LNCAP (cell line): Measurements from ENCODE around the gene RUBCNL.

ENCODE experiments used
- TF ChIP-seq, protein P1 (sequence below): fragments of 450-650 bp; IDR thresholded peaks from 2 replicates; pipeline ENCODE4 v1.5.1; 2017; ENCODE audit warnings: mild to moderate bottlenecking

The RUBCNL gene

DNA sequence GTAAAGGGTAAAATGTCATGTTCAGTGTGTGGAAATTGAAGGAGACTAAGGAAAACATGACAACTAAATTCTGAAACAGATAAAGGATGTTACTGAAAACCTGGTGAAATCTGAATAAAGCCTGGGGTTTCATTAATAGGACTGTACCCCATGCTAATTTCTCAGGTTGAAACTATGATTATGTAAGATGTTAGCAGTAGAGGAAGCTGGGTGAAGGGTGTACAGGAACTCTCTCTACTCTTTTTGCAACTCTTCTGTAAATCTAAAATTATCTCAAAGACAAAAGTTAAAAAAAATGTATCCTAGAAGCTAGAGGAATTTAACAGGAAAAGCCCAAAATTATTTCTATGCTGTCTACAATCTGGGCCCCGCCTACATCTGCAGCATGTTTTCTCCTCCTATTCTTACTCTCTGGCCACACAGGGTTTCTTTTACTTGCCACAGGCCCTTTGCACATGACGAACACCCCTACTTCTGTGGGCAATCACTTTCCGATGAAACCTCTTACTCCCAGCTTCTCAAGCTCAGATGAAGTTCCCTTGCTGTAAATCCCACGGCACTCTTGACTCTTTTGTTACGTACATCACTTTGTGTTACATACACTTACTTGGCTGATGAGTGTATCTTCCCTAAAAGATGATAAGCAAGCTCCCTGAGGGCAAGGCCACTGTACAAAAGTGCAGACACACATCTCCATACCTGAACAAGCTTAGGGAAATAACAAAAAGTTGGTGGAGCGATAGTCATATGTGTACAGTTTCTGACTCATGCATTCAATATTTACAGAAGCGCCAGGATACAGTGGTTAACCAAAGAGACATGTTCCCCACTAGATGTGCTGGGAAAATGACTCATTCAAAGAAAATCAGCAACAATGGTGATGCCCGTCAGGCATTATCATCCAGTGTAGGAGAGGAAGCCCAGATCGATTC, 32.6 kb downstream of the RUBCNL start:
- TF ChIP-seq, protein P1, sequence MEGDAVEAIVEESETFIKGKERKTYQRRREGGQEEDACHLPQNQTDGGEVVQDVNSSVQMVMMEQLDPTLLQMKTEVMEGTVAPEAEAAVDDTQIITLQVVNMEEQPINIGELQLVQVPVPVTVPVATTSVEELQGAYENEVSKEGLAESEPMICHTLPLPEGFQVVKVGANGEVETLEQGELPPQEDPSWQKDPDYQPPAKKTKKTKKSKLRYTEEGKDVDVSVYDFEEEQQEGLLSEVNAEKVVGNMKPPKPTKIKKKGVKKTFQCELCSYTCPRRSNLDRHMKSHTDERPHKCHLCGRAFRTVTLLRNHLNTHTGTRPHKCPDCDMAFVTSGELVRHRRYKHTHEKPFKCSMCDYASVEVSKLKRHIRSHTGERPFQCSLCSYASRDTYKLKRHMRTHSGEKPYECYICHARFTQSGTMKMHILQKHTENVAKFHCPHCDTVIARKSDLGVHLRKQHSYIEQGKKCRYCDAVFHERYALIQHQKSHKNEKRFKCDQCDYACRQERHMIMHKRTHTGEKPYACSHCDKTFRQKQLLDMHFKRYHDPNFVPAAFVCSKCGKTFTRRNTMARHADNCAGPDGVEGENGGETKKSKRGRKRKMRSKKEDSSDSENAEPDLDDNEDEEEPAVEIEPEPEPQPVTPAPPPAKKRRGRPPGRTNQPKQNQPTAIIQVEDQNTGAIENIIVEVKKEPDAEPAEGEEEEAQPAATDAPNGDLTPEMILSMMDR: no peak

DNA sequence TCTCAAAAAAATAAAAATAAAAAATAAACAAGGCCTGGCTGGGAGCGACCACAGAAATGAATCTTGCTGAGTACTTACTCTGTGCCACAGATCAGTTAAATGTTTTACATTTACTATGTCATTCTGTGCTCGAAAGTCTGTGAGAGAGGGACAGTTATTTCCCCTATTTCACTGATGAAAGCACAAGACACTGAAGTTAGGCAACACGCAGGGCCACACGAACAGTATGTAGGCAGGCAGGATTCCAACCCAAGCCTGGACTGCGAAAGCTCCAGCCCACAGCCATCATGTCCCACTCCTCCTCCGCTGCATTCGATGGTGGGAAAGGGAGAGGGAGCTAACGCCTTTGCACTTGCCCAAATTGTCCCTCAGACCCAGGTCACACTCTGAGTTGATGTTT, 34.2 kb downstream of the RUBCNL start:
- TF ChIP-seq, protein P1: no peak

DNA sequence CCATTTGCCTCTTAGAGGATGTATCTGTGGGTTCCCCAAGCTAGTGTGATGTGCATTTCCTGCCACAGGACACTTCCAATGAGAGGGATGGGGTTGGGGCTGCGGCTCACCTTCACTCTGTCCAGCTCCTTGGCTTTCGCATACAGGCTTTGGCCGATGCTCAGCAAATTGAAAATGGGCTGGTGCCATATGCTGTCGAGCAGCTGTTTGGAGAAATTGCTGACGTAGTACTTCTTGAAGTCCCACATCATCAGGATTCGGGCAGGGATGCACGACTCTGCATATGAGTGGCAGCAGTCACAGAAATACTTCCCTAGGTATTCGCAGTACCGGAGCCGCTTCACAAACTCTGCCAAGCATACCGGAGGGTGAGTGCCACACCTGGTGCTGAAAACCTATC, 37.0 kb downstream of the RUBCNL start:
- TF ChIP-seq, protein P1: no peak

DNA sequence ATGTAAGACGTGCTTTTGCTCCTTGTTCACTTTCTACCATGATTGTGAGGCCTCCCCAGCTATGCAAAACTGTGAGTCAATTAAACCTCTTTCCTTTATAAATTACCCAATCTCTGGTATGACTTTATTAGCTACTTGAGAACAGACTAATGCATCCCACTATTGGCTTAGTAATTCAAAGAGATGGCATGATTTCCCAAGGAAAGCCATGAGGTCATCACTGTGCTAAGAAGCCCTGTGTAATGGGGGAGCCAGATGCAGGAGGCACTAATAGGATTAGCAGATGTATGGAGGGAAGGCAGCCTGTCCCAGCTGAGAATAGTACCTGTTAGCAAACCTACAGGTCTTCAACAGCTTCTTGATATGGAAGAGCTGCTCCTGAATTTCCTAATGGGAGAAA, 38.1 kb downstream of the RUBCNL start:
- TF ChIP-seq, protein P1: no peak

DNA sequence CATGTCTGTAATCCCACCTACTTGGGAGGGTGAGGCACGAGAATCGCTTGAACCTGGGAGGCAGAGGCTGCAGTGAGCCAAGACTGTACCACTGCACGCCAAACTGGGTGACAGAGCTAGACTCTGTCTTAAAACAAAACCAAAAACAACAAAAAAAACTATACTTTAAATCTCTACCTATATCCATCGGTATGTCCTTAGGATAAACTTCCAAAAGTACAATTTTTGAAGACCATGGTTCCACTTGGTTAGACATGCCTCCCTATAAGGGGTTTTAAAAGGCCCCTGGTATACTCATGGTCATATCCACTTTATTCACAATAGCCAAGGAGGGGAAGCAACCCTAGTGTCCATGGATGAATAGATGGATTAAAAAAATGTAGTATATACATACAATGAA, 39.8 kb downstream of the RUBCNL start:
- TF ChIP-seq, protein P1: no peak

DNA sequence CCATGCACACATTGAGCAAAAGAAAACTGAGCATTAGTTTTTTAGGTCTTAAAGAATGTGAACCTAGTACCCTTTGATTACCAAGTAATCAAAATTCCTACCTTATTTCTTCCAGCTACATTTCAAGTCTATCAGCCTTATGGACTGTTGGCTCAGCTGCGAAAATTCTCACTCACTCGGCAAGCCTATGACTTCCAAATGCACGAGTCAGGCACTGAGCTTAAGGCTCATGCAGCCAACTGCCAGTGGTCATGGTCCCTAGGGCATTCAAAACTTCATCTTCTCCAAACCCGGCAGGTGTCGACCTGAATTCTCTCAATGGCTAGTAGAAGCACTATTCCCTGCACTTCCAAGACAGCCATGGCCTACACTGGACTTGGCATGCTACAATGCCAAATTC, 41.2 kb downstream of the RUBCNL start:
- TF ChIP-seq, protein P1: no peak

DNA sequence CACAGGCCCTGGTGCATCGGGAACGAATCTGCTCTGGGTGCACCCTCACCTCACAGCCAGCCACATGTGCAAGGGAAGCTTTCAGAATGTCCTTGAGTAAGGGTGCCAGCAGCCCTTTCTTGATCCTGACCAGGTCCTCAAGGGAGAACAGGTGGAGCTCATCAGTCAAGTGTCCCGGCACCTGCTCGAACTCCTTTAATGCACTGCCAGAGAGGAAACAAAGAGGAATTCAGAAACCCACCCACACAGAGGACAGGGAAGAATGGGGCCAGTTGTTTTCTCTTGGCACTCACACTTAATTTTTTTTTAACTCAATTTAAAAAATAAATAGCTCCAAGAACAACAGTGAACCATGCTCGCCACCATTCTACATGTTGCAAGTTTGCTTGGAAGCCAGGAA, 41.7 kb downstream of the RUBCNL start:
- TF ChIP-seq, protein P1: no peak
